ENCODE data around the gene KRT80.

KRT80 gene

GRCh38 chr12:52190860-52191729, 719 bp downstream of the KRT80 start:
- Histone ChIP-seq H3K4me3 (ENCODE audit: low read length) (no peak overlapping the region), H3K9me3 (ENCODE audit: insufficient read depth, low read depth, low read length) (no peaks in the 10 kb centered on the region), H3K9ac (ENCODE audit: low read depth, low read length) (no peak overlapping the region), H3K27ac (ENCODE audit: low read depth, low read length) (no peak overlapping the region), H3K27me3 (ENCODE audit: insufficient read depth, low read length) (no peaks in the 10 kb centered on the region), H3K36me3 (ENCODE audit: insufficient read depth, low read length) (no peaks in the 10 kb centered on the region), H3K4me1 (ENCODE audit: insufficient read depth, low read length) (peaks cover 9% of the 10 kb centered on the region; the same call in 1 of the 2 replicates)
- WGBS = 88% methylated on average over 16 of the region's 16 CpGs

- Histone ChIP-seq H3K4me3 (ENCODE audit: low read length) (no peak overlapping the region), H3K27ac (ENCODE audit: low read depth, low read length) (no peak overlapping the region), H3K36me3 (ENCODE audit: insufficient read depth, low read length) (no peaks in the 10 kb centered on the region), H3K9ac (ENCODE audit: low read depth, low read length) (no peak overlapping the region), H3K27me3 (ENCODE audit: insufficient read depth, low read length) (no peaks in the 10 kb centered on the region), H3K9me3 (ENCODE audit: insufficient read depth, low read depth, low read length) (no peaks in the 10 kb centered on the region), H3K4me1 (ENCODE audit: insufficient read depth, low read length) (peaks cover 12% of the 10 kb centered on the region; the same call in 1 of the 2 replicates)
- 85% methylated on average over 3 of the region's 3 CpGs for whole genome bisulfite sequencing
These were observed 2.2 kb downstream of the KRT80 start for GRCh38 chr12:52189376-52190174.

GRCh38 chr12:52188658-52189057, 3.2 kb downstream of the KRT80 start:
- WGBS = 88% methylated on average over 7 of the region's 7 CpGs
- no peaks in the 10 kb centered on the region for H3K36me3 ChIP-seq (ENCODE audit: insufficient read depth, low read length)
- no peak overlapping the region for H3K4me3 ChIP-seq (ENCODE audit: low read length)
- peaks cover 13% of the 10 kb centered on the region; the same call in 1 of the 2 replicates for H3K4me1 ChIP-seq (ENCODE audit: insufficient read depth, low read length)
- H3K27ac ChIP-seq (ENCODE audit: low read depth, low read length) = no peak overlapping the region
- H3K9me3 ChIP-seq (ENCODE audit: insufficient read depth, low read depth, low read length) = no peaks in the 10 kb centered on the region
- H3K27me3 ChIP-seq (ENCODE audit: insufficient read depth, low read length) = no peaks in the 10 kb centered on the region
- H3K9ac ChIP-seq (ENCODE audit: low read depth, low read length) = no peak overlapping the region

- H3K9me3 ChIP-seq (ENCODE audit: insufficient read depth, low read depth, low read length) = no peaks in the 10 kb centered on the region
- no peaks in the 10 kb centered on the region for H3K27me3 ChIP-seq (ENCODE audit: insufficient read depth, low read length)
- no peak overlapping the region for H3K4me3 ChIP-seq (ENCODE audit: low read length)
- H3K4me1 ChIP-seq (ENCODE audit: insufficient read depth, low read length) = peaks cover 22% of the 10 kb centered on the region
- H3K9ac ChIP-seq (ENCODE audit: low read depth, low read length) = no peak overlapping the region
- no peaks in the 10 kb centered on the region for H3K36me3 ChIP-seq (ENCODE audit: insufficient read depth, low read length)
- no peak overlapping the region for H3K27ac ChIP-seq (ENCODE audit: low read depth, low read length)
- 96% methylated on average over 4 of the region's 5 CpGs for WGBS
These were observed 4.2 kb downstream of the KRT80 start for GRCh38 chr12:52187640-52188039.

- Histone ChIP-seq H3K27ac (ENCODE audit: low read depth, low read length) (no peak overlapping the region), H3K36me3 (ENCODE audit: insufficient read depth, low read length) (no peaks in the 10 kb centered on the region), H3K27me3 (ENCODE audit: insufficient read depth, low read length) (no peaks in the 10 kb centered on the region), H3K9me3 (ENCODE audit: insufficient read depth, low read depth, low read length) (no peaks in the 10 kb centered on the region), H3K4me3 (ENCODE audit: low read length) (no peak overlapping the region), H3K4me1 (ENCODE audit: insufficient read depth, low read length) (peaks cover 26% of the 10 kb centered on the region), H3K9ac (ENCODE audit: low read depth, low read length) (no peak overlapping the region)
- 88% methylated on average over 11 of the region's 11 CpGs for WGBS
These were observed 4.6 kb downstream of the KRT80 start for GRCh38 chr12:52187206-52187605.

- Histone ChIP-seq H3K27ac (ENCODE audit: low read depth, low read length) (0 out of 2 replicates have a peak overlapping the region, but pooled peaks have one; percentile 28), H3K27me3 (ENCODE audit: insufficient read depth, low read length) (no peaks in the 10 kb centered on the region), H3K9me3 (ENCODE audit: insufficient read depth, low read depth, low read length) (no peaks in the 10 kb centered on the region), H3K9ac (ENCODE audit: low read depth, low read length) (no peak overlapping the region), H3K36me3 (ENCODE audit: insufficient read depth, low read length) (no peaks in the 10 kb centered on the region), H3K4me1 (ENCODE audit: insufficient read depth, low read length) (peaks cover 35% of the 10 kb centered on the region), H3K4me3 (ENCODE audit: low read length) (no peak overlapping the region)
- 74% methylated on average over 8 of the region's 8 CpGs for WGBS
These were observed 5.5 kb downstream of the KRT80 start for GRCh38 chr12:52186118-52186840.

- Histone ChIP-seq H3K9ac (ENCODE audit: low read depth, low read length) (no peak overlapping the region), H3K4me3 (ENCODE audit: low read length) (no peak overlapping the region), H3K4me1 (ENCODE audit: insufficient read depth, low read length) (peaks cover 35% of the 10 kb centered on the region), H3K27ac (ENCODE audit: low read depth, low read length) (no peak overlapping the region), H3K27me3 (ENCODE audit: insufficient read depth, low read length) (no peaks in the 10 kb centered on the region), H3K36me3 (ENCODE audit: insufficient read depth, low read length) (no peaks in the 10 kb centered on the region), H3K9me3 (ENCODE audit: insufficient read depth, low read depth, low read length) (no peaks in the 10 kb centered on the region)
- 89% methylated on average over 16 of the region's 16 CpGs for WGBS
These were observed 6.3 kb downstream of the KRT80 start for GRCh38 chr12:52185400-52185967.

- Histone ChIP-seq H3K27me3 (ENCODE audit: insufficient read depth, low read length) (no peaks in the 10 kb centered on the region), H3K4me3 (ENCODE audit: low read length) (no peak overlapping the region), H3K27ac (ENCODE audit: low read depth, low read length) (no peak overlapping the region), H3K9ac (ENCODE audit: low read depth, low read length) (no peak overlapping the region), H3K9me3 (ENCODE audit: insufficient read depth, low read depth, low read length) (no peaks in the 10 kb centered on the region), H3K4me1 (ENCODE audit: insufficient read depth, low read length) (peaks cover 35% of the 10 kb centered on the region), H3K36me3 (ENCODE audit: insufficient read depth, low read length) (no peaks in the 10 kb centered on the region)
- 88% methylated on average over 6 of the region's 6 CpGs for WGBS
These were observed 7.0 kb downstream of the KRT80 start for GRCh38 chr12:52184813-52185212.

GRCh38 chr12:52183971-52184370, 7.8 kb downstream of the KRT80 start:
- H3K27me3 ChIP-seq (ENCODE audit: insufficient read depth, low read length) = no peaks in the 10 kb centered on the region
- H3K4me1 ChIP-seq (ENCODE audit: insufficient read depth, low read length) = peaks cover 35% of the 10 kb centered on the region
- H3K36me3 ChIP-seq (ENCODE audit: insufficient read depth, low read length) = no peaks in the 10 kb centered on the region
- no peak overlapping the region for H3K9ac ChIP-seq (ENCODE audit: low read depth, low read length)
- H3K27ac ChIP-seq (ENCODE audit: low read depth, low read length) = no peak overlapping the region
- no peaks in the 10 kb centered on the region for H3K9me3 ChIP-seq (ENCODE audit: insufficient read depth, low read depth, low read length)
- no peak overlapping the region for H3K4me3 ChIP-seq (ENCODE audit: low read length)
- 86% methylated on average over 8 of the region's 8 CpGs for WGBS

- Histone ChIP-seq H3K36me3 (ENCODE audit: insufficient read depth, low read length) (no peaks in the 10 kb centered on the region), H3K27ac (ENCODE audit: low read depth, low read length) (no peak overlapping the region; the same call in 1 of the 2 replicates), H3K4me3 (ENCODE audit: low read length) (no peak overlapping the region), H3K4me1 (ENCODE audit: insufficient read depth, low read length) (peaks cover 35% of the 10 kb centered on the region), H3K9me3 (ENCODE audit: insufficient read depth, low read depth, low read length) (no peaks in the 10 kb centered on the region), H3K9ac (ENCODE audit: low read depth, low read length) (0 out of 2 replicates have a peak overlapping the region, but pooled peaks have one; percentile 25), H3K27me3 (ENCODE audit: insufficient read depth, low read length) (no peaks in the 10 kb centered on the region)
- 76% methylated on average over 6 of the region's 6 CpGs for WGBS
These were observed 8.3 kb downstream of the KRT80 start for GRCh38 chr12:52183544-52183910.
